ENCODE results near the gene FADS6.

The FADS6 gene

DNA sequence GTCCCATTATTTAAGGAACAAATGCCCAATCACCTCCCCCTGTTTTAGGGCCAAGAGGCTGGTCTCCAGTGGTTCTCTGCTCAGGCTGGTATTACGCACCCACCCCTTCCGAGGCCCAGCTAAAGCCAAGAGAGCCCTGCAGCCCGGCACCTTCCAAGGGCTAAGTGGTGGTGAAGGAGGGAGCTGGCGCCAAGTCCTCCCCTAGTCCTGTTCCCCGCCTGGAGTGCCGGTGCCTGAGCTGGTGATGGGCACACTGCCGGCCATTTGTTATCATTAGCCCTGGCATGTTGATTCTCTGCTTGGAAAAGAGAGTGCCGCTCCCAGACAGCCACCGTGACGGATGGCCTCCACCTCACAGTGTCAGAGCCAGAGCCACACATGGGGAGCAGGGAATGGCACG is 65.6 kb downstream of the FADS6 start:
- no peak for DNase-seq (ENCODE audit: low read depth in 2 of 2)
